ENCODE data around the gene DGCR6.
"Not testable (repeated sequence)": the region's sequence is repeated elsewhere in the genome, so short reads cannot be mapped to it uniquely, and the experiment has no call there.

Gene DGCR6

GRCh38 chr22:18931905-18932652 lies 26.0 kb downstream of the DGCR6 start:
- no peak for DNase-seq

- DNase-seq: no peak
Measured at GRCh38 chr22:18933914-18934313, 27.8 kb downstream of the DGCR6 start.

GRCh38 chr22:18934688-18935087 lies 28.6 kb downstream of the DGCR6 start:
- DNase-seq: not testable (repeated sequence)

- DNase-seq: no peak
Measured at GRCh38 chr22:18935889-18936529, 29.9 kb downstream of the DGCR6 start, which contains the start of gene PRODH. Gene PRODH, minus strand, starts transcription at chr22:18936293. Its CDS starts 6 bp downstream, at chr22:18936287.

- not testable (repeated sequence) for DNase-seq
Measured at GRCh38 chr22:18938691-18939090, 32.6 kb downstream of the DGCR6 start.

- not testable (repeated sequence) for DNase-seq
Measured at GRCh38 chr22:18947105-18947504, 41.0 kb downstream of the DGCR6 start.

- DNase-seq: no peak
Measured at GRCh38 chr22:18947905-18948304, 41.8 kb downstream of the DGCR6 start.

- DNase-seq: no peak
Measured at GRCh38 chr22:18950141-18950540, 44.0 kb downstream of the DGCR6 start.

GRCh38 chr22:18952022-18952421 lies 45.9 kb downstream of the DGCR6 start:
- DNase-seq: no peak

- DNase-seq: not testable (repeated sequence)
Measured at GRCh38 chr22:18953128-18953527, 47.0 kb downstream of the DGCR6 start.

- peak; percentile 37 to 41 for DNase-seq
Measured at GRCh38 chr22:18954303-18954989, 48.3 kb downstream of the DGCR6 start.

GRCh38 chr22:18954990-18955571 lies 49.0 kb downstream of the DGCR6 start:
- DNase-seq: no peak

GRCh38 chr22:18955696-18956095 lies 49.6 kb downstream of the DGCR6 start:
- no peak for DNase-seq

- DNase-seq: not testable (repeated sequence)
Measured at GRCh38 chr22:18956121-18956895, 50.2 kb downstream of the DGCR6 start.

- DNase-seq: not testable (repeated sequence)
Measured at GRCh38 chr22:18956956-18957355, 50.8 kb downstream of the DGCR6 start.

- not testable (repeated sequence) for DNase-seq
Measured at GRCh38 chr22:18957621-18958320, 51.7 kb downstream of the DGCR6 start.

- DNase-seq: not testable (repeated sequence)
Measured at GRCh38 chr22:18958321-18958705, 52.2 kb downstream of the DGCR6 start.

- DNase-seq: not testable (repeated sequence)
Measured at GRCh38 chr22:18958738-18959137, 52.6 kb downstream of the DGCR6 start.

- DNase-seq: not testable (repeated sequence)
Measured at GRCh38 chr22:18959266-18959665, 53.1 kb downstream of the DGCR6 start.

- not testable (repeated sequence) for DNase-seq
Measured at GRCh38 chr22:18959741-18960140, 53.6 kb downstream of the DGCR6 start.

- not testable (repeated sequence) for DNase-seq
Measured at GRCh38 chr22:18960166-18960820, 54.2 kb downstream of the DGCR6 start.
